HG03520 (cell line): ENCODE data around the gene SOX10.

Source experiments
- ATAC-seq: cut with Tn5 transposase; IDR thresholded peaks from one replicate; pipeline ENCODE4 v1.9.1; 2021; ENCODE audit warnings: mild to moderate bottlenecking, moderate library complexity; ENCODE audit not compliant: unreplicated experiment

The SOX10 gene

DNA sequence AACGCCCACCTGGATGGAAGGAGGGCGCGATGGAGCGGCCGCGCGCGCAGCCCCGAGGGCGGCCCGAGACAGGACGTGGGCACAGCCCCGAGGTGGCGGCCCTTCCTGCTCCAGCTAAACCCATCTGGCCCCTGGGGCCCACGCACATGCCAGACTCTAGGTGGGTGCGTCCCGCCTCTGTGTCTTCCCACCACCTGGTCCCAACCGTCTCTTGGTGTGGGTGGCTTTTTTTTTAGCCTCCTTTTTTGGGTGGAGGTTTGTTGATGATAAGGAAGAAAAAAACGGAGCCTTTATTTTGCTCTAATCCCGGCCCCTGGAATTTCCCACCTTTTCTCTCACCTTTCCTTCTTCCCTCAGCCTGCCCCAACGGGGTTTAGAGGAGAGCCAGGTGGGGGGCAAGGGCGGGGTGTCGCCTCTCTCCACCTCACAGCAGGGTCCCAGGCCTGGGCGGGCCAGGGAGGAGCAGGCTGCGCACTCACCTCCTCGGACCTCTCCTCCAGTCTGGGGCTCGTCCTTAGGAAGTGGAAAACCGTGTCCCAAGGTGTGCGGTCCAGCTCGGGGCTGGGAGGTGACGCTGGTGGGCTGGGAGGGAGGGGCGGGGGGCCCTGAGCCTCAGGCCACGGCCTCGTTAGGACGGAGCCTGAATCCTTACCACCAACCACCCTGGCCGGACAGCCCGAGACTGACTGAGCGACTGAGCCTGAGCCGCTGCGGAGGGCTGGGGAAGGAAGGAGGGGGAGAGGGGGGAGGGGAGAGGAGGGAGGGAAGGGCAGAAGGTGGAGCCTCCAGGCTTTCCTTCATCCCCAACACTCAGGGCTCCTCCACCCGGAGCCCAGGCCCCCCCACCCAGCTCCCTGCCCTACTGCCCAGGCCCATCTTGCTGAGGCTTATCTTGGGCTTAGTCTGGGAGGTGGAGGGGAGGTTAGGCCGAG is at the start of gene SOX10:
TSS of gene SOX10 (minus strand) at position 696 of the 932 bp plus-strand sequence. CDS start 771 bp downstream, outside the sequence.
- ATAC-seq: no peak

DNA sequence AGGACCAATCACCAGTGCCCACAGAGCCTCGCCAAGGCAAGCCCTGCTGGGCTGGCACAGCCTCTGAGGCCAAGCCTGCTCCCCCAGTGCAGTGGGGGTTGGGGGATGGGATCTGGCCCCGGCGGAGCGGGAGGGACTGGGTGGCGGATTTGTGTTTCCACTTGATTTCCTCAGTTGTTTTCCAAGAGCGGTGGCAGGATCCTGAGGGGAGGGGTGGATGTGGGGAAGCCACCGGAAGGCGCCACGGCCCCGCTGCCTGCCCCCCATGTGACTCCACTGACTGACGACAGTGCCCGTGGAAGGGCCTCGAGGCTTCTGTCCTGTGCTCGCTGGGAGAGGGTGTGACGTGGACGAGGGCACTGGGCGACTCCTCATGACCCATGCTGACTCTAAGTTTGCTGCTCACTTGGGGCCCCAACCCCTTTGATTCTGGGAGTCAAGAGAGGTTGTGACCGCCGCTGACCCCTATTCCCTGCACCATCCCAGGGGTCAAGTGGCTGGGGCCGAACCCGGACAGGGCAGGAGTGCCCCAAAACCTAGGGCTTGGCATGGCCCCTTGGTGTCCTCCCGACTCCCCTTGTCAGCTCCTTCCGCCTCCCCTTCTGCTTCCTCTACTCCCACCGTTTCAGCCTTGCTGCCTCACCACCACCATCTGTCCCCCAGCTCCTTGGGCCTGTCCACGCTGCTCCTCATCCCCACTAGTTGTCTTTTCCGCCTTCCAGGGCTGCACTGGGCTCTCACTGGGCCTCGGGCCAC is 49.3 kb upstream of the SOX10 start:
- no peak for ATAC-seq

- no peak for ATAC-seq
Measured at GRCh38 chr22:38032681-38033521, 48.5 kb upstream of the SOX10 start.

- ATAC-seq: no peak
Measured at GRCh38 chr22:38031491-38031890, 47.1 kb upstream of the SOX10 start.

DNA sequence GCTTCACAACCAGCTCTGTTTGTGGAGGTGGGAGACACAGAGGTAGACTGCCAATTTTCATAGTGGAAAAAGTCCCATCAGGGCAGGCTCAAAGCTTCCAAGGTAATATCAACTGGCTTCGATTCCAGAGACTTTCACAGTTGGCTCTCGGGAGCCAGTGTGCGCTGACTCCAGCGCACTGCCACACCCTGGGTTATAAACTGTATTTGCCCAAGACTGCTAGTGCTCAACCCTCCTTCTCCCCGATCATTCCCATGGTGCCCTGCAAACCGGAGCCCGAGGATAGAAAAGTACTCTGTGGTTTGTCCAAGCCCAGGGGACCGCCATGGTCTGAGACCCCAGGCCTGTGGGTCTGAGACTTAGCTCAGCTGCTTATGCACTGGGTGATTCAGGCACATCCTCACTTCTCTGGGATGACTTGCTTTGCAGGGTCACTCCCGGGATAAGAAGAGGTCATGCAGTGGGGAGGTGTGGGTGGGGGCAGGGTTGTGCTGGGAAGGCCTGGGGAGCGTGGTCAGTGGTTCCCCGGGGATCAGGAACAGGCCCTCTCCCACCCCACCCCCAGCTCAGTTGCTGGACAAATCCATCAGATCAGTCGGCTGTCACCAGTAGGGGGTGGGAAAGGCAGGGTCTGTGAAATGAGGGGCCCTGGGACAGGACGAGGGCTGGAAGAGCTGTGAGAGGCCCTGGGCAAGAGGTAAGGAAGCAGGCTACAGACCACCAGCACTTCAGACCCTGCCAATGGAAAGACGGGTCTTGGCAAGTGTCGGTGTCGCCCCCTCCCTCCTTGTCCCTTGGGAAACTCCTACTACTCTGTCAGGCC is 46.2 kb upstream of the SOX10 start:
- no peak for ATAC-seq

GRCh38 chr22:38029901-38030300 is 45.5 kb upstream of the SOX10 start:
- no peak for ATAC-seq

DNA sequence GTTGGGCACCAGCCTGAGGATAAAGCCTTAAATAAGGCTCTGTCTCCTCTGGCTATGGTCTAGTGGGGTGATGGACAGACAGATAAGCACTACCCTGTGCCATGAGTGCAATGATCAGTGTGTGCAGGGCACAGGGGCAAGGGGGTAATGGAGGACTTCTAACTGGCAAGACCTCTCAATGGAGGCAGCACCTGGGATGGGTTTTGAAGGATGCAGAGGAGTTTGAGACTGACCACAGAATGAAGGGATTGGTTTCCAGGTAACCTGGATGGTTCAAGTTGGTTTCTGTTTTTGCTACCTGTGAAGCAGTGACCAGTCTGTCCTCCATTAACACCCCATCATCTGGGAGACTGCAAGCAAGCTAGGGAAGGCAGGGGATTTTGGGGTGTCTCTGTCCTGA is 45.0 kb upstream of the SOX10 start:
- ATAC-seq: no peak

- ATAC-seq: no peak
Measured at GRCh38 chr22:38028344-38029130, 44.2 kb upstream of the SOX10 start.

GRCh38 chr22:38027487-38027886 is 43.1 kb upstream of the SOX10 start:
- no peak for ATAC-seq

- ATAC-seq: no peak
Measured at GRCh38 chr22:38026130-38027111, 42.1 kb upstream of the SOX10 start.

- ATAC-seq: no peak
Measured at GRCh38 chr22:38025514-38025913, 41.2 kb upstream of the SOX10 start.

DNA sequence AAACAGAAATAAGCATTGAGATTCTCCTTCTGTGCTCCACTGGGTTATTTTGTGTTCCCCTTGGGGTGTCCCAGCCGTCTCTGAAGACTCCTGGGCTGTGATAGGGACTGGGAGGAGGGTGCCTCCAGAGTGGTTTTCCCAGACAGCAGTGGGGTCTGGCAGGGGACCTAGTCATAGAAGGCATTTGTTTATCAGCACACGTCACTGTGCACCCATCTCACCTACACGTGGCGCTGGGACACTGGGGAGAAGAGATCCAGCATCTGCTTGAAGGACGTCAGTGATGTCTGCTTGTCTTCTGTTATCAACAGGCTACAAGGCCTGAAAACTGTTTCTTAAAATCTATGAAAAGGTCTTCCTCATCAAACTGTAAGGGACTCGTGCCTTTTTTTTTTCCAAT is 38.7 kb upstream of the SOX10 start:
- ATAC-seq: no peak

- ATAC-seq: no peak
Measured at GRCh38 chr22:38021206-38021605, 36.9 kb upstream of the SOX10 start.

DNA sequence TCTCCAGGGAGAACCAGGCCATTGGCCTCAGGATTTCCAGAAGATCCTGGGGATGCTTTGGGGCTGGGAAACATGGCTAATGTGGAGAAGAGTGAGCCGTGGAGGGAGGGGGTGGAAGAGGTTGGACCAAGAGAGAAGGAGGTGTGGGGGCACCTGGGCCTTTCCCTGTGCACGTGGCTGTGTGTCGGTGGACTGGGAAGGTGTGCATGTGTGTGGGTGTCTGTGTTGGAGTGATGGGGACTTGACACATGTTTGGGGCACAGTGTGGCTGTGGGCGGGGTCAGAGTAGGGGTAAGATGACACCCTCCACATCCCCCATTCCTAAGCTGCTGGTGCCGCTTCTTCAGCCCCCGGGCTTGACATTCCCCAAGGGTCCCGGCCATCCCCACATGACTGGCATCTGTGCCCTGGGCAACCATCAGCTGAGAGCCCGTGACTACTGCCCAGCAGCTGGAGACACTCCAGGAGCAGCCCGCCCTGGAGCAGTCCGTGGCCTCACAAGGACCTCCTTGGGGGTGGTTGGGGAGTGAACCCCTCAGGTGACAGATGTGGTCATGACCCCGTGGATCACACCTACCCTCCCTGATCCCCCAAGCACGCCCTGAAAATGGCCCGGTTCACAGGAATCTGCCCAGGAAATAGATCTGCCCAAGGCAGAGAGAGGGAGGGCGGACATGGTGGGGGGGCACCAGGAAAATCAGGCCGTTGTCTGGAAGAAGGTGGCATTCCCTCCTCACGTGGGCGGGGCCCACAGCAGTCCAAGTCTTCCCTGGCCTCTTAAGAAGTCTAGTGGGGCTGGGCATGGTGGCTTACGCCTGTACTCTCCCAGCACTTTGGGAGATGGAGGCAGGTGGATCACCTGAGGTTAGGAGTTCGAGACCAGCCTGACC is 34.8 kb upstream of the SOX10 start:
- no peak for ATAC-seq

DNA sequence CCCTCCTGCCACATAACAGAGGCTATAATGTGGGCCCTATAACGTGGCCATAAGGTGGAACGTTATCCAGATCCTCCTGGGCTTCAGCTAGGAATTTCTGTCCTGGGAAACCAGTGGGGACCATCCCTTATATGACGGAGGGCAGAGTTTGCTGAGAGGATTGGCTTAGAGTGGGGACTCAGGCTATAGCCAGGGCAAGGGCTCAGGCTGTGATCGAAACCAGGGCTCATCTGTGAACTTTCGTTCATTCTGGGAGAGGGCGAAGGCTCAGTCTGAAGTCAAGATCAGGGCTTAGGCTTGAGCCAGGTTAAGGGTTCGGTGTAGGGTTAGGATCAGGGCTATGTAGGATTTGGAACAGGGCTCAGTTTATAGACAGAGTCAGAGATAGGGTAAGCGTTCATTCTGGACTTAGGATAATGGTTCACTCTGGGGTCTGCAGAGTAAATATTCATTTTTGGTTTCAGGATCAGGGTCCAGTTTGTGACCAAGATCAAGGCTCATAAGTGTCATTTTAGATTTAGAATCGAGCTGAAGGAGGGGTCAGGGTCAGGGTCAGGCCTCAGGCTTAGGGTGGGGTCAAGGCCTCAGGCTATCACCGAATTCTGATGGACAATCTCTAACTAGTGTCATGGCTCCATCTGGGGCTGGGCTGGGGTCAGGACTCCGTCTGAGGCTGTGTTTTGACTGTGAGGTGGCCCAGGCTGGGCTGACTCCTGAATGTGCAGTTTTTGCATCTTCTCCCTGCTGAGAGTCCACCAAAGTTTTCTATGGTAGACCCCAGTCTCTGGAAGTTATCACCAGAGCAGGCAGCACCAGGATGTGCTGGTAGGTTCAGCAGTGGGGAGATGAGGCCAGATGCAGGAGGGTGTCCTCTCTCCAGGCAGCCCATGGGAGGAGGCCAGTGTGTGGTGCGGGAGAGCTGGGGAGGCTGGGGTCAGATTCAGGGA is 33.9 kb upstream of the SOX10 start:
- ATAC-seq: no peak

DNA sequence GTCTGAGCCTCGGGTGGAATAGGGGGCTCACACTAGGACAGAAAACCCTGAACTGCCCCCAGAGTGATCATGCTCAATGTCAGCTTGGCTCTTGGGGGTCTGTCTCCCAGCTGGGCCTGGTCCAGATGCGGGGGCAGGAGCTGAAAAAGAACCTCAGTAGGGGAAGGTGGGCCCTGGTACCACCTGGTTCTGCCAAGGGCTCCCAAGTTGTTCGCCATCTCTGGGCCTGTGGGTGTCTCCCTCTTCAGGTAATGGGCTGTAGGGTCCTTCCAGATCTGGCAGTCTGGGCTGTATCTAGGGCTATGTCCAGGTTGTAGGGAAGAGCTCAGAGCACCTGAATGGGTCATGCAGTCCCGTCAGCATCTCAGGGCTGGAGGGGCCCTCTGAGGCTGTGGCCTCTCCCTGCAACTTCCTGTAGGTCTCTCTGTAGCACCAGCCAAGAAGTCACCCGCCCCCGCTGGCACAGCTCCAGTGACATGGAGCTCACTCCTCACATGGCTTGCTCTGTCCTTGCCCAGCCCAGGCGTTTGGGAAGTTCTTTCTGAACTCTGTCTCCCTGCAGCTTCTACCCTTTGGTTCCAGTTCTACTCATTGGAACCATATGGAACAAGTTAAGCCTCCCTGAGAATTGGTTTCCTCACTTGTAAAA is 33.0 kb upstream of the SOX10 start:
- ATAC-seq: no peak
